OCI-LY7 (cell line): ENCODE data around the gene HBQ1. TPM values are rescaled to one million over a fixed set of nuclear protein-coding genes. Genes with fewer than 3 reads are reported as not detected.

Experiments used
- BruUV-seq: library from RNA; stranded (reverse); fragments of 400-500 nt; replicated peaks from 2 replicates; lab custom pipeline; 2021; lab: Mats Ljungman, UMichigan
- CTCF ChIA-PET: fragments of 300-600 bp; sonication (Branson Sonifier 250); formaldehyde crosslinking; loops from one replicate; lab custom pipeline; 2022; ENCODE audit warnings: antibody characterized with exemption; ENCODE audit not compliant: unreplicated experiment; lab: Charles Lee
- POLR2A ChIA-PET: fragments of 300-600 bp; sonication (Branson Sonifier 250); formaldehyde crosslinking; loops from one replicate; lab custom pipeline; 2022; ENCODE audit warnings: antibody characterized with exemption; lab: Charles Lee
- DNase-seq: peaks from one replicate; pipeline ENCODE4 v3.0.0-alpha.2; 2015; ENCODE audit warnings: low spot score
- H2AFZ ChIP-seq: fragments of 200-600 bp; sonication (generic), shearing (Covaris generic); 2 replicates; pipeline ENCODE4 v1.6.1; 2014; ENCODE audit warnings: mild to moderate bottlenecking, antibody characterized with exemption, low read length, moderate library complexity
- H3K27ac ChIP-seq: fragments of 200-600 bp; sonication (generic); 2 replicates; pipeline ENCODE4 v1.5.1; 2014; ENCODE audit warnings: mixed run types, low read depth, mild to moderate bottlenecking, moderate library complexity, low read length, inconsistent platforms; ENCODE audit not compliant: poor library complexity, severe bottlenecking
- H3K36me3 ChIP-seq: fragments of 200-600 bp; sonication (generic); 2 replicates; pipeline ENCODE4 v1.6.1; 2014; ENCODE audit warnings: mild to moderate bottlenecking, antibody characterized with exemption, low read length, moderate library complexity, mixed read lengths; ENCODE audit not compliant: insufficient read depth
- H3K4me1 ChIP-seq: fragments of 200-600 bp; sonication (generic); 2 replicates; pipeline ENCODE4 v1.5.1; 2014; ENCODE audit warnings: mild to moderate bottlenecking, low read length; ENCODE audit not compliant: insufficient read depth, poor library complexity, severe bottlenecking
- H3K4me2 ChIP-seq: fragments of 200-600 bp; sonication (generic); 2 replicates; pipeline ENCODE4 v1.6.1; 2014; ENCODE audit warnings: mild to moderate bottlenecking, low read length
- H3K4me3 ChIP-seq: fragments of 200-600 bp; sonication (generic); 2 replicates; pipeline ENCODE4 v1.5.1; 2014; ENCODE audit warnings: mild to moderate bottlenecking, low read depth, low read length; ENCODE audit not compliant: poor library complexity, severe bottlenecking
- H3K79me2 ChIP-seq: fragments of 200-600 bp; sonication (generic); 2 replicates; pipeline ENCODE4 v1.6.1; 2016; ENCODE audit warnings: low read depth, mild to moderate bottlenecking, low read length, moderate library complexity, mixed read lengths; ENCODE audit not compliant: insufficient read depth
- H3K9me2 ChIP-seq: fragments of 200-600 bp; sonication (generic); 2 replicates; pipeline ENCODE4 v1.6.1; 2016; ENCODE audit warnings: mild to moderate bottlenecking, low read length, mixed read lengths; ENCODE audit not compliant: insufficient read depth
- H3K9me3 ChIP-seq: fragments of 200-600 bp; sonication (generic); 2 replicates; pipeline ENCODE4 v1.6.1; 2014; ENCODE audit warnings: mild to moderate bottlenecking, mixed run types, low read length, mixed read lengths
- H4K20me1 ChIP-seq: fragments of 200-600 bp; sonication (generic); 2 replicates; pipeline ENCODE4 v1.6.1; 2014; ENCODE audit warnings: mild to moderate bottlenecking, antibody characterized with exemption, low read length, moderate library complexity, mixed read lengths; ENCODE audit not compliant: insufficient read depth
- CTCF ChIP-seq: fragments of 200-600 bp; sonication (generic); conservative IDR thresholded peaks from 2 replicates; pipeline ENCODE4 v1.5.1; 2014; ENCODE audit warnings: mild to moderate bottlenecking, antibody characterized with exemption, low read length, moderate library complexity, mixed read lengths
- EZH2phosphoT487 ChIP-seq: fragments of 200-600 bp; sonication (generic); IDR thresholded peaks from 2 replicates; pipeline ENCODE4 v1.6.1; 2018; ENCODE audit warnings: low read depth, borderline replicate concordance, mild to moderate bottlenecking, mixed run types, antibody characterized with exemption, low read length, moderate library complexity, mixed read lengths
- intact Hi-C: fragments of 100-400 bp; cut with micrococcal nuclease; formaldehyde crosslinking; loops from one replicate; pipeline ENCODE4 v1.10.0; 2022; ENCODE audit not compliant: unreplicated experiment
- total RNA-seq, 2 experiments: library from RNA; depleted of rRNA in 1 of 2; stranded (reverse); fragments of >200 nt in 1 of 2; shearing (Covaris generic) in 1 of 2; gene quantifications; 2 replicates each; pipeline ENCODE4 v1.2.3, GENCODE V29; 2014 to 2022

The HBQ1 gene
- total RNA-seq, 2 experiments from 2014 or later: not detected

GRCh38 chr16:179211-180092 is 807 bp upstream of the HBQ1 start:
- H3K79me2 ChIP-seq: no peaks in the 10 kb centered on the region
- no peak overlapping the region for H3K4me2 ChIP-seq
- no peaks in the 10 kb centered on the region for H4K20me1 ChIP-seq
- H3K27ac ChIP-seq: no peak overlapping the region
- intact Hi-C loops: no loop called here
- no peaks in the 10 kb centered on the region for H3K9me2 ChIP-seq
- BruUV-seq: no TSS peak
- ChIA-PET CTCF (no interaction called here), POLR2A (no interaction called here)
- H3K4me1 ChIP-seq: peaks cover 4% of the 10 kb centered on the region
- peaks cover 14% of the 10 kb centered on the region; the same call in 1 of the 2 replicates for H3K36me3 ChIP-seq
- H2AFZ ChIP-seq: no peak overlapping the region
- H3K9me3 ChIP-seq: no peaks in the 10 kb centered on the region
- TF ChIP-seq CTCF: no peak
- no peak for TF ChIP-seq EZH2phosphoT487
- H3K4me3 ChIP-seq: no peak overlapping the region
- no peak for DNase-seq

GRCh38 chr16:180681-181564 is 664 bp downstream of the HBQ1 start:
- no TSS peak for BruUV-seq
- ChIA-PET CTCF (no interaction called here), POLR2A (interaction anchor here (1.3 kb wide), 1 partner anchor 12 kb away, joined by 3 read pairs; no protein-coding TSS in a partner anchor)
- Histone ChIP-seq H3K79me2 (no peaks in the 10 kb centered on the region), H3K4me2 (peak overlapping the region; percentile 26; the same call in 1 of the 2 replicates), H3K9me2 (no peaks in the 10 kb centered on the region), H3K36me3 (peaks cover 25% of the 10 kb centered on the region), H3K4me3 (no peak overlapping the region), H4K20me1 (no peaks in the 10 kb centered on the region), H2AFZ (no peak overlapping the region), H3K9me3 (no peaks in the 10 kb centered on the region), H3K27ac (no peak overlapping the region), H3K4me1 (peaks cover 4% of the 10 kb centered on the region)
- intact Hi-C loops: loop anchor here (1.0 kb wide), 1 partner anchor 64 kb away; no protein-coding TSS in a partner anchor
- peak; percentile 76 for DNase-seq
- TF ChIP-seq EZH2phosphoT487 (no peak), CTCF (no peak)
